Measurements from ENCODE around the gene MCF2L. TPM values are rescaled to one million over a fixed set of nuclear protein-coding genes. Genes with fewer than 3 reads are reported as not detected.

The MCF2L gene
- polyA plus RNA-seq, 2 of the 4 experiments (the other 2 are of a cell fraction): 0.36 to 0.92 TPM

DNA sequence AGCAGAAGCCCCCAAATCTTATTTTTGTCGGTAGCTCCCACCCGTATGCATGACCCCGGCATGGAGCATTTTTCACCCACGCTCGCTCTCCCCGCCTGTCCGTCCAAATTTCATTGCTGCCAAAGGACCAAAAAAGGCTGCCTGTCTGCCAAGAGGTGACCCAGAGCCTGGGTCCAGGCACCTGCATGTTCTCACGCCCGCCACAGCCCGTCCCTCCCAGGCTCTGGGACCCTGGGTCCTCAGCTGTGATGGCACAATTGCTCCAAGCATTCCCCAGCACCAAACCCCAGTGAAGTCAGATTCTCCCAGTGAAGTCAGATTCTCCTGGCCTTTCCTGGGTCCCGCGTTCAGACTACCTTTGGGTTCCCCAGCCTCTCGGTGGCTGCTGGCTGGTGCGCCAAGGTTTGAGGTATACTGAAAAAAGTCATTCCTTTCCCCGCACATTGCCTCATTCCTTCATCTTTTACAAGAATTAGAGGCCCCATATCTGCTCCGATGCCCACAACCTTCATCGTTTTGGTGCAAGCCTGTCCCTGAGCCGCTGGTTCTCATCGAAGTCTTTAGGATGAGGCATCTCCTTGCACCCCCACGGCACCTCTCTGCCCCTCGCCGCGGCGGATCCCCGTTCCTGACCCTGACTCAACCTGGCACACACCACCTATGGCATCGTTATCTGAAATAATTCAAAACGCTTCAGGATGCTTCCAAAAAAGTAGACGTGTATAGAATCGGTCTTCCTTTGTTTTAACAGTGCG, 77.3 kb downstream of the MCF2L start:
- DNase-seq (ENCODE audit: low read depth in 1 of 2, low spot score in 1 of 2): no peak
- ChIA-PET CTCF (interaction anchor here (1.0 kb wide), 1 partner anchor 11 kb away, joined by 6 read pairs; no protein-coding TSS in a partner anchor), POLR2A (no interaction called here)
- no peaks in the 10 kb centered on the region for H3K9me3 ChIP-seq
- ATAC-seq: no peak
- H3K27ac ChIP-seq: no peak overlapping the region
- H3K4me1 ChIP-seq: no peaks in the 10 kb centered on the region
- no peak for FAIRE-seq
- no peak overlapping the region for H3K4me3 ChIP-seq
- TF ChIP-seq RFX5 (IDR thresholded peaks at IDR 0.05) (no peak), RAD21 (conservative IDR thresholded peaks at IDR 0.05 in 1 of 2, IDR thresholded peaks at IDR 0.05 in 1 of 2) (no peak), FOSL2 (IDR thresholded peaks at IDR 0.05) (no peak), FOSL2 (CRISPR knock-in tag; IDR thresholded peaks at IDR 0.05) (no peak), HOXB13 (CRISPR knock-in tag; IDR thresholded peaks at IDR 0.05; ENCODE audit: low read depth) (no peak), HEYL (CRISPR knock-in tag; IDR thresholded peaks at IDR 0.05) (no peak), ZSCAN20 (CRISPR knock-in tag; IDR thresholded peaks at IDR 0.05) (no peak), RCOR1 (IDR thresholded peaks at IDR 0.05; ENCODE audit: low read depth, low read length) (no peak), FOXS1 (CRISPR knock-in tag; IDR thresholded peaks at IDR 0.05) (no peak), CEBPB (IDR thresholded peaks at IDR 0.05) (no peak), RARB (CRISPR knock-in tag; IDR thresholded peaks at IDR 0.05) (no peak), ZFP36 (IDR thresholded peaks at IDR 0.05; ENCODE audit: borderline replicate concordance, partially characterized antibody) (no peak), EHF (CRISPR knock-in tag; IDR thresholded peaks at IDR 0.05) (no peak), FOSB (CRISPR knock-in tag; IDR thresholded peaks at IDR 0.05) (no peak), CBX8 (IDR thresholded peaks at IDR 0.05) (no peak), GATA3 (IDR thresholded peaks at IDR 0.05; ENCODE audit: borderline replicate concordance) (no peak), JUN (IDR thresholded peaks at IDR 0.05) (no peak)
- TF ChIP-seq, protein P1, sequence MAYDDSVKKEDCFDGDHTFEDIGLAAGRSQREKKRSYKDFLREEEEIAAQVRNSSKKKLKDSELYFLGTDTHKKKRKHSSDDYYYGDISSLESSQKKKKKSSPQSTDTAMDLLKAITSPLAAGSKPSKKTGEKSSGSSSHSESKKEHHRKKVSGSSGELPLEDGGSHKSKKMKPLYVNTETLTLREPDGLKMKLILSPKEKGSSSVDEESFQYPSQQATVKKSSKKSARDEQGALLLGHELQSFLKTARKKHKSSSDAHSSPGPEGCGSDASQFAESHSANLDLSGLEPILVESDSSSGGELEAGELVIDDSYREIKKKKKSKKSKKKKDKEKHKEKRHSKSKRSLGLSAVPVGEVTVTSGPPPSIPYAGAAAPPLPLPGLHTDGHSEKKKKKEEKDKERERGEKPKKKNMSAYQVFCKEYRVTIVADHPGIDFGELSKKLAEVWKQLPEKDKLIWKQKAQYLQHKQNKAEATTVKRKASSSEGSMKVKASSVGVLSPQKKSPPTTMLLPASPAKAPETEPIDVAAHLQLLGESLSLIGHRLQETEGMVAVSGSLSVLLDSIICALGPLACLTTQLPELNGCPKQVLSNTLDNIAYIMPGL (CRISPR knock-in tag; IDR thresholded peaks at IDR 0.05; ENCODE audit: borderline replicate concordance): no peak
- TF ChIP-seq, protein P2, sequence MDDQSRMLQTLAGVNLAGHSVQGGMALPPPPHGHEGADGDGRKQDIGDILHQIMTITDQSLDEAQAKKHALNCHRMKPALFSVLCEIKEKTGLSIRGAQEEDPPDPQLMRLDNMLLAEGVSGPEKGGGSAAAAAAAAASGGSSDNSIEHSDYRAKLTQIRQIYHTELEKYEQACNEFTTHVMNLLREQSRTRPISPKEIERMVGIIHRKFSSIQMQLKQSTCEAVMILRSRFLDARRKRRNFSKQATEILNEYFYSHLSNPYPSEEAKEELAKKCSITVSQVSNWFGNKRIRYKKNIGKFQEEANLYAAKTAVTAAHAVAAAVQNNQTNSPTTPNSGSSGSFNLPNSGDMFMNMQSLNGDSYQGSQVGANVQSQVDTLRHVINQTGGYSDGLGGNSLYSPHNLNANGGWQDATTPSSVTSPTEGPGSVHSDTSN (IDR thresholded peaks at IDR 0.05): no peak
- TF ChIP-seq, protein P3, sequence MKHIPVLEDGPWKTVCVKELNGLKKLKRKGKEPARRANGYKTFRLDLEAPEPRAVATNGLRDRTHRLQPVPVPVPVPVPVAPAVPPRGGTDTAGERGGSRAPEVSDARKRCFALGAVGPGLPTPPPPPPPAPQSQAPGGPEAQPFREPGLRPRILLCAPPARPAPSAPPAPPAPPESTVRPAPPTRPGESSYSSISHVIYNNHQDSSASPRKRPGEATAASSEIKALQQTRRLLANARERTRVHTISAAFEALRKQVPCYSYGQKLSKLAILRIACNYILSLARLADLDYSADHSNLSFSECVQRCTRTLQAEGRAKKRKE (CRISPR knock-in tag; IDR thresholded peaks at IDR 0.05; ENCODE audit: low read depth): no peak
- 71% methylated on average over 29 of the region's 30 CpGs for WGBS (ENCODE audit: missing lambda C conversion rate)
- H3K4me2 ChIP-seq: no peak overlapping the region

DNA sequence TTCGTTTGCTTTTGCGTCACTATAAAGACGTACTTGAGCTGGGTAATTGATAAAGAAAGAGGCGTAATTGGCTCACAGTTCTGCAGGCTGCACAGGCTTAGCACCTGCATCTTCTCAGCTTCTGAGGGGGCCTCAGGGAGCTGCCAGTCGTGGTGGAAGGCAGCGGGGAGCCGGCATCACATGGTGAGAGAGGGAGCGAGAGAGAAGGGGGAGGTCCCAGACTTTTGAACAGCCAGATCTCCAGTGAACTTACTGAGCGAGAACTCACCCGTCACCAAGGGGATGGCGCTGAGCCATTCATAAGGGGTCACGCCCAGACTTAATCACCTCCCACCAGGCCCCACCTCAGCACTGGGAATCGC, 77.8 kb downstream of the MCF2L start:
- ATAC-seq: no peak
- 72% methylated on average over 13 of the region's 13 CpGs for WGBS (ENCODE audit: missing lambda C conversion rate)
- CTCF ChIA-PET: no interaction called here
- no peak for DNase-seq (ENCODE audit: low read depth in 1 of 2, low spot score in 1 of 2)
- Histone ChIP-seq H3K9me3 (no peaks in the 10 kb centered on the region), H3K4me2 (no peak overlapping the region), H3K27ac (no peak overlapping the region), H3K4me3 (no peak overlapping the region), H3K4me1 (no peaks in the 10 kb centered on the region)
- no peak for TF ChIP-seq HOXA7 (CRISPR knock-in tag; IDR thresholded peaks at IDR 0.05)
- TF ChIP-seq, protein P4, sequence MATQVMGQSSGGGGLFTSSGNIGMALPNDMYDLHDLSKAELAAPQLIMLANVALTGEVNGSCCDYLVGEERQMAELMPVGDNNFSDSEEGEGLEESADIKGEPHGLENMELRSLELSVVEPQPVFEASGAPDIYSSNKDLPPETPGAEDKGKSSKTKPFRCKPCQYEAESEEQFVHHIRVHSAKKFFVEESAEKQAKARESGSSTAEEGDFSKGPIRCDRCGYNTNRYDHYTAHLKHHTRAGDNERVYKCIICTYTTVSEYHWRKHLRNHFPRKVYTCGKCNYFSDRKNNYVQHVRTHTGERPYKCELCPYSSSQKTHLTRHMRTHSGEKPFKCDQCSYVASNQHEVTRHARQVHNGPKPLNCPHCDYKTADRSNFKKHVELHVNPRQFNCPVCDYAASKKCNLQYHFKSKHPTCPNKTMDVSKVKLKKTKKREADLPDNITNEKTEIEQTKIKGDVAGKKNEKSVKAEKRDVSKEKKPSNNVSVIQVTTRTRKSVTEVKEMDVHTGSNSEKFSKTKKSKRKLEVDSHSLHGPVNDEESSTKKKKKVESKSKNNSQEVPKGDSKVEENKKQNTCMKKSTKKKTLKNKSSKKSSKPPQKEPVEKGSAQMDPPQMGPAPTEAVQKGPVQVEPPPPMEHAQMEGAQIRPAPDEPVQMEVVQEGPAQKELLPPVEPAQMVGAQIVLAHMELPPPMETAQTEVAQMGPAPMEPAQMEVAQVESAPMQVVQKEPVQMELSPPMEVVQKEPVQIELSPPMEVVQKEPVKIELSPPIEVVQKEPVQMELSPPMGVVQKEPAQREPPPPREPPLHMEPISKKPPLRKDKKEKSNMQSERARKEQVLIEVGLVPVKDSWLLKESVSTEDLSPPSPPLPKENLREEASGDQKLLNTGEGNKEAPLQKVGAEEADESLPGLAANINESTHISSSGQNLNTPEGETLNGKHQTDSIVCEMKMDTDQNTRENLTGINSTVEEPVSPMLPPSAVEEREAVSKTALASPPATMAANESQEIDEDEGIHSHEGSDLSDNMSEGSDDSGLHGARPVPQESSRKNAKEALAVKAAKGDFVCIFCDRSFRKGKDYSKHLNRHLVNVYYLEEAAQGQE (IDR thresholded peaks at IDR 0.05): no peak
- no peak for TF ChIP-seq RFX5 (IDR thresholded peaks at IDR 0.05)
- TF ChIP-seq ZC3H11A (IDR thresholded peaks at IDR 0.05): no peak
- TF ChIP-seq TFCP2L1 (CRISPR knock-in tag; IDR thresholded peaks at IDR 0.05): no peak
- no peak for TF ChIP-seq ZSCAN20 (CRISPR knock-in tag; IDR thresholded peaks at IDR 0.05)
- TF ChIP-seq RARB (CRISPR knock-in tag; IDR thresholded peaks at IDR 0.05): no peak
- TF ChIP-seq KDM1A (IDR thresholded peaks at IDR 0.05; ENCODE audit: low read depth): no peak
- no peak for TF ChIP-seq GATA3 (IDR thresholded peaks at IDR 0.05; ENCODE audit: borderline replicate concordance)
- no peak for TF ChIP-seq HEYL (CRISPR knock-in tag; IDR thresholded peaks at IDR 0.05)
- TF ChIP-seq KDM5A (IDR thresholded peaks at IDR 0.05): no peak
- TF ChIP-seq MAZ (IDR thresholded peaks at IDR 0.05; ENCODE audit: borderline replicate concordance, low read depth, low read length): no peak
- TF ChIP-seq MYC (IDR thresholded peaks at IDR 0.05; ENCODE audit: borderline replicate concordance, low read length): no peak
- TF ChIP-seq ZNF302 (CRISPR knock-in tag; IDR thresholded peaks at IDR 0.05): no peak
- no peak for TF ChIP-seq NFE2L2 (conservative IDR thresholded peaks at IDR 0.05; ENCODE audit: low read length)
- TF ChIP-seq EHMT2 (IDR thresholded peaks at IDR 0.05; ENCODE audit: low read depth): no peak
- TF ChIP-seq ESRRA (IDR thresholded peaks at IDR 0.05; ENCODE audit: borderline replicate concordance, low read length): no peak
- POLR2A ChIA-PET: no interaction called here
- FAIRE-seq: no peak

All from A549 (cell line).